HL-60/S4 (cell line): ENCODE measurements around the gene MIEN1.
"Not testable (repeated sequence)": the region's sequence is repeated elsewhere in the genome, so short reads cannot be mapped to it uniquely, and the experiment has no call there.

Experiments used
- in situ Hi-C: fragments of 300-500 bp; cut with MboI; formaldehyde crosslinking; loops from 2 replicates; pipeline ENCODE4 v1.14.3; 2022; ENCODE audit warnings: low sequenced_read_pairs

Gene MIEN1, protein sequence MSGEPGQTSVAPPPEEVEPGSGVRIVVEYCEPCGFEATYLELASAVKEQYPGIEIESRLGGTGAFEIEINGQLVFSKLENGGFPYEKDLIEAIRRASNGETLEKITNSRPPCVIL

DNA sequence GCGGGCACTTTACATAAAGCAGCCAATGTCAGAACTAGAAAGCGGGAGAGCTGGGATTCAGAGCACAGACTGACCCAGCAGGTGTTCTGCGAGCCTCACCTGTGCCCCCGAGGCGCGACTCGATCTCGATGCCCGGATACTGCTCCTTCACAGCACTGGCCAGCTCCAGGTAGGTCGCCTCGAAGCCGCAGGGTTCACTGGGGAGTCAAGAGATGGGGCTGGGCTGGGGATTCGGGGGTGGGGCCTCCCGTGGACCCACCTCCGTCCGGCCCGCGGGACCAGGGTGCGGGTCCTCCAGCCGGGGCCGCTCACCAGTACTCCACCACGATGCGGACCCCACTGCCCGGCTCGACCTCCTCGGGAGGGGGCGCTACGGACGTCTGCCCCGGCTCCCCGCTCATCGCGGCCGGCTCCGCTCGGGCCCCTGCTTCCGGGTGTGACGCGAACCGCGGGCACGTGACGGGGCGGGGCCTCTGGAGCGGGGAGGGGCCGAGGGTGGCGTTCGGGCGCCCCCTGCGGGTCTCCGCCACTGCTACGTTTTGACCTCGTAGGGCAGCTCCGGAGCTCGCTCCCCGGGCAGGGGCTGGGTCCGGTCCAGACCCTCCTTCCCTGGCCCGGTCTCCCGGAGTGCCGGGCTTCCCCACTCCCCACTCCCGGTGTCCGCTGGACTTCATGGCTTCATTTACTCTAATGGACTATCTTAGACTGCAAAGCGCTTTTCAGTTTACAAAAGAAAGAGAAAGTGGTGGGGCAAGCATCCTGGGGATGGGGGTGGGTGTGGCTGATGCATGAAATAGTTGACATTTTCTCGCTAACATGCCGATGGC, at the start of gene MIEN1:
MIEN1 (minus strand) TSS at position 438 of the 827 bp plus-strand sequence; CDS start at position 401, 37 bp downstream.
- in situ Hi-C loops: no loop called here

- in situ Hi-C loops: no loop called here
These were observed 47.4 kb upstream of the MIEN1 start for GRCh38 chr17:39777534-39778365.

GRCh38 chr17:39776252-39776651, 45.9 kb upstream of the MIEN1 start:
- in situ Hi-C loops: no loop called here

DNA sequence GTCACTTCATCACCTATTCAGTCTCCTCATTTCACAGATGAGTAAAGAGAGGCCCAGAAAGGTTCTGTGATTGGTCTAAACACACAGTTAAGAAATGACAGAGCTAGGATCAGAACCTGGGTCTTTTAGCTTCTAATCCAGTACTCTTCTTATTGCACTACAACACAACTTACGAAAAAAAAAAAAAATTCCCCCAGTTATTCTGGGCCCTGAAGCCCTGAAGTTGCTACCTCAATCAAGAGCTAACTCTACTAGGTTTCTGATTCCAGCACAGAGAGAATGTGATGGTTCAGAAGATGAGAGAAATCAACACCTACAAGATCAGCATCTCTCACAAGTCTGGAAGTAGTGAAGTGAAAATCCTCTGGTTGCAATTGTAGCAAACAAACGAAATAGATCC, 44.7 kb upstream of the MIEN1 start:
- in situ Hi-C loops: no loop called here

- in situ Hi-C loops: no loop called here
These were observed 43.7 kb upstream of the MIEN1 start for GRCh38 chr17:39774047-39774446.

GRCh38 chr17:39772987-39773934, 42.9 kb upstream of the MIEN1 start:
- in situ Hi-C loops: no loop called here

GRCh38 chr17:39772415-39772814, 42.1 kb upstream of the MIEN1 start:
- in situ Hi-C loops: no loop called here

GRCh38 chr17:39769974-39770587, 39.7 kb upstream of the MIEN1 start:
- in situ Hi-C loops: no loop called here

DNA sequence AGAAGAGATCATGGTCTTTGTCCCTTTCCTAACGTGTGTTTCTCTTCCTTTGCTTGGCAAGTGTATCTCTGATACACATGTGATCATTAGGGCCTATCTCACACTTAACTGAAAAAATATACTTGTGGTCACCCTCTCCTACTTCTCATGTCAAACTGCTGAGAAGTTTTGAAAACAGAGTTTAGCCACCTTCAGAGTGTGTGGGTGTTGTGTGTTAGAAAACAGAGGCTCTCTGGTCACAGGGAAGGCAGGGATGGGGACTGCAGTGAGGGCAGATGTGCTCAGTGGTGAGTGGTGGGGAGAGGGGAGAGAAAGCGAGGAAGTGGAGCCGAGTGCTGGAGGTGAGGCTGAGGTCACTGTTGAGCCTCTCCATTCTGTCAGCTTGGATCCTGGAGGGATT, 36.8 kb upstream of the MIEN1 start:
- in situ Hi-C loops: no loop called here

DNA sequence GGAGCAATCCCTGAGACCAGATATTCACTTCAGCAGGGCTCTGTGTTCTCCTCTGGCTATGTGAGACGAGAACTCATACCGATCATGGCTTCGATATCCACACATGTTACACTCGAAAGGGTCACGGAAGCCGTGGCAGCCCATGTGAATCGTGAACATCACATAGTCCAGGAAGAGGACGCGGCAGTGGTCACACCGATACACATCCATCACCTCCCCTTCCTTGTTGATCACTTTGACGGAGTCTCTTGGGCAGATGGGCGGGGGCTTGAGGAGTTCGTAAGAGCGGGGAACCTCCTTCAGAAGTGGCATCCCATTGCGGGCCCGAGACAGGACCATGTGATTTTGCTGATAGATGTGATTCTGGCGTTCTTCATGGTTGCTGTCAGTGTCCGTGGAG, 35.4 kb upstream of the MIEN1 start:
- in situ Hi-C loops: no loop called here

DNA sequence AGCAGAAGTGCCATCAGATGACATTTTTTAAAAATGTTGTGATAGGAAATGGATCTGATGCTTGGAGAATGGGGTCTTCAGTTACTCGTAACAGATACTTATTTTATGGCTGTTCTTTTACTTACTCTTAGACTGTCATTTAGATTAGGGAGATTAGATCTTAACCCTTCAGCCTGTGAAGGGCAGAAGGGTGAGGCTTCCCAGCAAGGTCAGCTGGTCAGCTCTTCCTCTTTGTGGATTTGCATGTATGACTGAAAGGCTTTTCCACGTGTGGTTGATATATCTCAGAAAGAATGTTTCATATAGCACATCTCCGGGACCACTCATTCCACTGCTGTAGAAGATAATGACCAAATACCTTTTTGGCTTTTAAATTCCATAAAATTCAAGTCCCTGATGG, 34.8 kb upstream of the MIEN1 start:
- in situ Hi-C loops: no loop called here

DNA sequence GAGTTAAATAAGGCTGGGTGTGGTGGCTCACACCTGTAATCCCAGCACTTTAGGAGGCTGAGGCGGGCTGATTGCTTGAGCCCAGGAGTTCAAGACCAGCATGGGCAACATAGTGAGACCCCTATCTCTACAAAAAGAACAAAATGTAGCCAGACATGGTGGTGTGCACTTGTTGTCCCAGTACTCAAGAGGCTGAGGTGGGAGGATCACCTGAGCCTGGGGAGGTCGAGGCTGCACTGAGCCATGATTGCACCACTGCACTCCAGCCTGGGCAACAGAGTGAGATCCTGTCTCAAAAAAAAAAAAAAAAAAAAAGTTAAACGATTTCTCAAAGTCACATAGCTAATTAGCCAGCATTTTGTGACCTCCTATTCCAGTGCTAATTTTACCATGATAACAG, 33.8 kb upstream of the MIEN1 start:
- in situ Hi-C loops: not testable (repeated sequence)

- in situ Hi-C loops: no loop called here
These were observed 32.9 kb upstream of the MIEN1 start for GRCh38 chr17:39763051-39763820.

DNA sequence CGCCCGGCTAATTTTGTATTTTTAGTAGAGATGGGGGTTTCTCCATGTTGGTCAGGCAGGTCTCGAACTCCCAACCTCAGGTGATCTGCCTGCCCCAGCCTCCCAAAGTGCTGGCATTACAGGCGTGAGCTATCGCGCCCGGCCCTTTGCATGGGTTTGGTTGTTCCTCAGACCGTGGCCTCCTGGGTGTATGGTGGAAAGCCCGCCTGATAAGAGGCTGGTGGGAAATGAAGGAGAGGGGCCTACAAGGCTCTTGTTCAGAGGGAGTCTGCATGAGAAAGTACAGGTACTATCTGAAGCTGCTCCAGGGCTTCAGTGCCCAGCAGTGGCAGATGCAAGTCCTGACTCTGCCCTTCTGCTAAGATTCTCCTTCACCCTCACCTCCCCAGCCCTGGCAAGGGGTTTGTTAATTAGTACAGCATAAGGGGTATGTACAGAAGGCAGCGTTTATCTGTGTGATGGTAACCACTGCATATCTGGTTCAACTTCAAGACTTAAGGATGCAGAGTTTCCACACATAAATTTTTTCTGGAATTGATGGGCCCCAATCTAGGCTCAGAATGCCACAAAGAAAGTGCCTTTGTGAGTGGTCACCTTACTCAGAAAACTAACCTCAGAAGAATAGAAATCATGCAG, 31.6 kb upstream of the MIEN1 start:
- in situ Hi-C loops: no loop called here

DNA sequence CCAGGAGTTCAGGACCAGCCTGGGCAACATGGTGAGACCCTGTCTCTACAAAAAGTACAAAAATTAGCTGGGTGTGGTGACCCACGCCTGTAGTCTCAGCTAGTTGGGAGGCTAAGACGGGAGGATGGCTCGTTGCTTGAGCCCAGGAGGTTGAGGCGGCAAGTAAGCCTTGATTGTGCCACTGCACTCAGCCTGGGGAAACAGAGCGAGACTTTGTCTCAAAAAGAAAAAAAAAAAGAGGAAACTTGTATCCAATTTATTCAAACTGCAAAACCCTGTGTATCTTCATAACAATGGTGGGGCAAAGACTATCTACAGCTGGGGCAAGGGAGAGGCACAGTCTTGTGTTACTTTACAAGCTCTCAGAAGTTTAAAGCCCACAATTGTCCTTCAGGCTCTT, 28.9 kb upstream of the MIEN1 start:
- in situ Hi-C loops: loop anchor here (10.0 kb wide), 1 partner anchor 124 kb away; the partner anchor contains the start of gene STARD3

DNA sequence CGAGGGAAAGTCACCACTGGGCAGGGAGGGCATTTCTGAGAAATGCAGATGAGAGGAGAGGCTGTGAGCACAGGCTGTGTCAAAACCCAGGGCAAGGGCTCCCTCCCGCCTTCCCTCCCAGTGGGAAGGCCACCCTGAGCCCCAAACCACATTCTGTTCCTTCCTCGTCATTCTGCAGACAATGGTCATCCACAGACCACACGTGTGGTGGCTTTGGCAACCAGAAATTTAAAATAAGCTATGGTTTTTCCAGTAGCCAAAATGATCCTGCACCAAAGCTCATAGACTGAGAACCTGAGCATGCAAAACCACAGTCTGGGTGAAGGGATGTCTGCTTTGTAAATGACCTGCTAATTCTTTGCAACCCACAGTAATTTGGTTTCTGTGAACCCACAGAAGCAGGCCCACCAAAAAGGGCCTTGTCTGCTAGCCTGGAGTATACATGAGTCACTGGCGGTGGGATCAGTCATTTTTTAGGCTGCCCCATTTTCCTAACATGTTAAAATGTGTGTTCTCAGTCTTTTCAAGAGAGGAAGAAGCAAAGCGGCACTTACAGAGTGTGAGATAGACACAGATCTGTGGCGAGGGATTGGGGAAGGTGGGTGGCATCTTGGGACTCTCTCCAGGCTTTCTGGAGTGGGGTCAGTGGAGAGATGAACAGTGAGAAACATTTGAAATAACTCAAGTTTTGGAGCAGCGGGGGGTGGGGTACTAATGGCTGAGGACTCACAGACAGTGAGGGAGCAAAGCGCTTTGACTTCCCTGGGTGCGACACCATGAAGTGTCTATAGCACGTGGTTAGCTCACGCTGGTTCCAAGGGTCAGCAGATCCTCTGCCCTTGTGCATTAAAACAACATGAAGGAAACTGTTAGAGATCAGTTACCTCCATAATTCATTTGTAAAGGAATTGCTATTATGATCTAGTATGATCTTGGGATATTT, 27.9 kb upstream of the MIEN1 start:
- in situ Hi-C loops: loop anchor here (10.0 kb wide), 1 partner anchor 123 kb away; the partner anchor contains the start of gene STARD3

DNA sequence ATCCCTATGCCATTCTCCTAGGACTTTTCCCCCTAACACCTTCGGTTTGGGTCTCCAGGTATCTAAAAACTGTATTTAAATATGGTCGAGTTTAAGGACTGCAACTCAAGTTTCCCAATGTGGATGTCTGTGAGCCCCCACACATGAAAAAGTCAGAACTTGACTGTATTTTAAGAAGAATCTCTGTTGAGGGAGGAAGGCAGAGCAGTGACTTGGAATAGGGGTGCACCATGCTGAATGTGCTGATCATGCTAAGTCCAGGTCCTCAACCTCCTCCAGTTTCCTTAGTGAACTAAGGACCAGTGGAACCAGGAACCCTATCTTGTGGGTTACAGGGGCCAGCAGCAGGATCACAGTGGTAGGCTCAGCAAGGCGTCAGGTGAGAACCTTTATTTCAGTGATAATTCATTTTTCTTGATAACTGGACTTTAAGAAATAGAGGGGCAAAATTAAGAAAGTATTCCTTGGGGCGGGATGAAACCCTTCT, 26.9 kb upstream of the MIEN1 start:
- in situ Hi-C loops: loop anchor here (10.0 kb wide), 1 partner anchor 122 kb away; the partner anchor contains the start of gene STARD3
